NCI-H1694 (cell line): ENCODE results near the gene TBX6.

Experiments used
- DNase-seq: peaks from one replicate; lab custom pipeline; 2025; lab: John Stamatoyannopoulos, UW

Gene TBX6

GRCh38 chr16:30086291-30087140, 5.2 kb downstream of the TBX6 start:
- DNase-seq = no peak

GRCh38 chr16:30085820-30086219, 5.9 kb downstream of the TBX6 start:
- no peak for DNase-seq

GRCh38 chr16:30085247-30085646, 6.5 kb downstream of the TBX6 start:
- DNase-seq = no peak

- no peak for DNase-seq
Observed at GRCh38 chr16:30084816-30085159, 6.9 kb downstream of the TBX6 start.

GRCh38 chr16:30084096-30084815, 7.5 kb downstream of the TBX6 start:
- DNase-seq = no peak

- DNase-seq = no peak
Observed at GRCh38 chr16:30083216-30084055, 8.3 kb downstream of the TBX6 start.

GRCh38 chr16:30082545-30083090, 9.1 kb downstream of the TBX6 start:
- no peak for DNase-seq

- no peak for DNase-seq
Observed at GRCh38 chr16:30079480-30079879, 12.2 kb downstream of the TBX6 start.

- DNase-seq = no peak
Observed at GRCh38 chr16:30078744-30079143, 13.0 kb downstream of the TBX6 start.

- DNase-seq = no peak
Observed at GRCh38 chr16:30077656-30078055, 14.1 kb downstream of the TBX6 start.

- DNase-seq = no peak
Observed at GRCh38 chr16:30076276-30076791, 15.4 kb downstream of the TBX6 start.

GRCh38 chr16:30075503-30076275, 16.0 kb downstream of the TBX6 start, which contains the start of gene PPP4C:
Gene PPP4C, plus strand, starts transcription at chr16:30075994. Its CDS starts 384 bp downstream, at chr16:30076378.
- peak; percentile 49 for DNase-seq

- no peak for DNase-seq
Observed at GRCh38 chr16:30070490-30070889, 21.2 kb downstream of the TBX6 start.

- DNase-seq = no peak
Observed at GRCh38 chr16:30069611-30070462, 21.9 kb downstream of the TBX6 start.

- no peak for DNase-seq
Observed at GRCh38 chr16:30068750-30069610, 22.7 kb downstream of the TBX6 start.

- no peak for DNase-seq
Observed at GRCh38 chr16:30068333-30068732, 23.4 kb downstream of the TBX6 start.

- DNase-seq = no peak
Observed at GRCh38 chr16:30067584-30067916, 24.2 kb downstream of the TBX6 start.

GRCh38 chr16:30066761-30067583, 24.8 kb downstream of the TBX6 start:
- DNase-seq = no peak
